SK-N-MC (cell line): ENCODE data around the gene HAPLN3.

Experiments used
- EZH2 ChIP-seq: fragments of 200-600 bp; sonication (generic); IDR thresholded peaks from one replicate; pipeline ENCODE4 v1.6.1; 2017; ENCODE audit warnings: antibody characterized with exemption
- FOXP2 ChIP-seq: optimal IDR thresholded peaks from 2 replicates; pipeline ENCODE3; 2011; ENCODE audit warnings: mild to moderate bottlenecking, moderate library complexity; ENCODE audit not compliant: insufficient read depth; ENCODE audit errors: extremely low read length, control extremely low read depth
- POLR2AphosphoS5 ChIP-seq: IDR thresholded peaks from 2 replicates; pipeline ENCODE4 v1.6.1; 2012; ENCODE audit warnings: mild to moderate bottlenecking, low read depth, low read length, borderline replicate concordance

GRCh38 chr15:88918738-88919137 lies 23.4 kb upstream of the HAPLN3 start:
- TF ChIP-seq EZH2, result no peak
- TF ChIP-seq POLR2AphosphoS5, result no peak
- no peak for TF ChIP-seq FOXP2
